A673 (cell line): ENCODE data around the gene C2CD2L. TPM values are rescaled to one million over a fixed set of nuclear protein-coding genes. Genes with fewer than 3 reads are reported as not detected.
A peak's percentile ranks its signal among the peaks of the same experiment; 100 is the strongest.

Experiments
- BruUV-seq: library from RNA; stranded (reverse); fragments of 400-500 nt; replicated peaks from 2 replicates; lab custom pipeline; 2021; lab: Mats Ljungman, UMichigan
- CTCF ChIA-PET: fragments of 300-600 bp; sonication (Branson Sonifier 250); formaldehyde crosslinking; loops from one replicate; lab custom pipeline; 2022; ENCODE audit warnings: antibody characterized with exemption; lab: Charles Lee
- POLR2A ChIA-PET: fragments of 300-600 bp; sonication (Branson Sonifier 250); formaldehyde crosslinking; loops from one replicate; lab custom pipeline; 2022; ENCODE audit warnings: antibody characterized with exemption; ENCODE audit not compliant: low non-redundant PET; lab: Charles Lee
- DNase-seq: peaks from one replicate; pipeline ENCODE4 v3.0.0-alpha.2; 2015; ENCODE audit warnings: low spot score
- H3K27ac ChIP-seq: fragments of 200-600 bp; sonication (generic); 2 replicates; pipeline ENCODE4 v1.5.1; 2016; ENCODE audit warnings: mixed run types, low read depth, mild to moderate bottlenecking, mixed read lengths, antibody characterized with exemption, low read length; ENCODE audit not compliant: poor library complexity, severe bottlenecking
- H3K27me3 ChIP-seq: fragments of 200-600 bp; sonication (generic); replicated peaks from 2 replicates; pipeline ENCODE4 v1.6.1; 2017; ENCODE audit warnings: mixed run types, low read depth, mild to moderate bottlenecking, mixed read lengths, antibody characterized with exemption, low read length; ENCODE audit not compliant: insufficient read depth, poor library complexity
- H3K36me3 ChIP-seq: fragments of 200-600 bp; sonication (generic); 2 replicates; pipeline ENCODE4 v1.6.1; 2016; ENCODE audit warnings: mixed run types, mild to moderate bottlenecking, mixed read lengths, antibody characterized with exemption, low read length; ENCODE audit not compliant: insufficient read depth, poor library complexity, severe bottlenecking
- H3K4me1 ChIP-seq: fragments of 200-600 bp; sonication (generic); 2 replicates; pipeline ENCODE4 v1.6.1; 2017; ENCODE audit warnings: mixed run types, mild to moderate bottlenecking, mixed read lengths, antibody characterized with exemption, low read length; ENCODE audit not compliant: insufficient read depth, poor library complexity, severe bottlenecking
- H3K4me3 ChIP-seq: fragments of 200-600 bp; sonication (generic); 2 replicates; pipeline ENCODE4 v1.5.1; 2016; ENCODE audit warnings: low read depth, mixed run types, mild to moderate bottlenecking, mixed read lengths, low read length; ENCODE audit not compliant: poor library complexity, severe bottlenecking
- H3K9me3 ChIP-seq: fragments of 200-600 bp; sonication (generic); 2 replicates; pipeline ENCODE4 v1.6.1; 2016; ENCODE audit warnings: mixed run types, low read depth, mild to moderate bottlenecking, mixed read lengths, antibody characterized with exemption, low read length; ENCODE audit not compliant: poor library complexity, severe bottlenecking
- EZH2 ChIP-seq: fragments of 200-600 bp; sonication (generic); IDR thresholded peaks from 2 replicates; pipeline ENCODE4 v1.6.1; 2017; ENCODE audit warnings: borderline replicate concordance, low read depth, mild to moderate bottlenecking, mixed read lengths, antibody characterized with exemption, low read length; ENCODE audit not compliant: poor library complexity, severe bottlenecking
- intact Hi-C: fragments of 100-400 bp; cut with micrococcal nuclease; formaldehyde crosslinking; loops from one replicate; pipeline ENCODE4 v1.10.0; 2022; ENCODE audit not compliant: unreplicated experiment
- total RNA-seq: library from RNA; stranded (reverse); gene quantifications from 2 replicates; pipeline ENCODE4 v1.2.3, GENCODE V29; 2021
- TF ChIP-seq, protein P1 (sequence below): fragments of 300-800, 200-600 bp; sonication (generic); conservative IDR thresholded peaks from 2 replicates; pipeline ENCODE4 v1.5.1; 2017; ENCODE audit warnings: low read depth, mild to moderate bottlenecking, antibody characterized with exemption, low read length, moderate library complexity, mixed read lengths

Gene C2CD2L
- total RNA-seq, 1 experiment from 2014 or later: 17.8 TPM

DNA sequence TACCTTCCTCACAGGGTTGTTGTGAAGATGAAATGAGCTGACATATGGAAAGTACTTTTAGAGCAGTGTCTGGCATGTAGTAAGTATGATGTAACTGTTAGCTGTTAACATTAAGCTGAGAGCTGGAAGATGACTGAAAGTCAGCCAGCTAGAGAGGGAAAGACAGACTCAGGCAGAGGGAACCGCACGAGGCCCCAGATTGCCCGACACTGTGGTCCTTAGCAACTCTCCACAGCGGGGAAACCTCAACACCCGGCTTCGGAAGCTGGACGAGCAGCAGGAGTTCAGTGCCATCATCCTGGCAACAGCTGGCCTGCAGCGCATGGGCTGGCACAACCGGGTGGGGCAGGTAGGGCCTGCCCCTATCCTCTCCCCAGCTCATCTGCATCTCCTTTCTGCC is 16.0 kb upstream of the C2CD2L start:
- H3K4me1 ChIP-seq: peaks cover 28% of the 10 kb centered on the region
- H3K27me3 ChIP-seq: no peaks in the 10 kb centered on the region
- DNase-seq: no peak
- H3K36me3 ChIP-seq: peaks cover 41% of the 10 kb centered on the region
- no TSS peak for BruUV-seq
- ChIA-PET POLR2A (no interaction called here), CTCF (no interaction called here)
- peak overlapping the region; percentile 17 for H3K27ac ChIP-seq
- intact Hi-C loops: no loop called here
- H3K9me3 ChIP-seq: no peaks in the 10 kb centered on the region
- H3K4me3 ChIP-seq: peak overlapping the region; percentile 5
- no peak for TF ChIP-seq EZH2
- TF ChIP-seq, protein P1, sequence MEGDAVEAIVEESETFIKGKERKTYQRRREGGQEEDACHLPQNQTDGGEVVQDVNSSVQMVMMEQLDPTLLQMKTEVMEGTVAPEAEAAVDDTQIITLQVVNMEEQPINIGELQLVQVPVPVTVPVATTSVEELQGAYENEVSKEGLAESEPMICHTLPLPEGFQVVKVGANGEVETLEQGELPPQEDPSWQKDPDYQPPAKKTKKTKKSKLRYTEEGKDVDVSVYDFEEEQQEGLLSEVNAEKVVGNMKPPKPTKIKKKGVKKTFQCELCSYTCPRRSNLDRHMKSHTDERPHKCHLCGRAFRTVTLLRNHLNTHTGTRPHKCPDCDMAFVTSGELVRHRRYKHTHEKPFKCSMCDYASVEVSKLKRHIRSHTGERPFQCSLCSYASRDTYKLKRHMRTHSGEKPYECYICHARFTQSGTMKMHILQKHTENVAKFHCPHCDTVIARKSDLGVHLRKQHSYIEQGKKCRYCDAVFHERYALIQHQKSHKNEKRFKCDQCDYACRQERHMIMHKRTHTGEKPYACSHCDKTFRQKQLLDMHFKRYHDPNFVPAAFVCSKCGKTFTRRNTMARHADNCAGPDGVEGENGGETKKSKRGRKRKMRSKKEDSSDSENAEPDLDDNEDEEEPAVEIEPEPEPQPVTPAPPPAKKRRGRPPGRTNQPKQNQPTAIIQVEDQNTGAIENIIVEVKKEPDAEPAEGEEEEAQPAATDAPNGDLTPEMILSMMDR: no peak

DNA sequence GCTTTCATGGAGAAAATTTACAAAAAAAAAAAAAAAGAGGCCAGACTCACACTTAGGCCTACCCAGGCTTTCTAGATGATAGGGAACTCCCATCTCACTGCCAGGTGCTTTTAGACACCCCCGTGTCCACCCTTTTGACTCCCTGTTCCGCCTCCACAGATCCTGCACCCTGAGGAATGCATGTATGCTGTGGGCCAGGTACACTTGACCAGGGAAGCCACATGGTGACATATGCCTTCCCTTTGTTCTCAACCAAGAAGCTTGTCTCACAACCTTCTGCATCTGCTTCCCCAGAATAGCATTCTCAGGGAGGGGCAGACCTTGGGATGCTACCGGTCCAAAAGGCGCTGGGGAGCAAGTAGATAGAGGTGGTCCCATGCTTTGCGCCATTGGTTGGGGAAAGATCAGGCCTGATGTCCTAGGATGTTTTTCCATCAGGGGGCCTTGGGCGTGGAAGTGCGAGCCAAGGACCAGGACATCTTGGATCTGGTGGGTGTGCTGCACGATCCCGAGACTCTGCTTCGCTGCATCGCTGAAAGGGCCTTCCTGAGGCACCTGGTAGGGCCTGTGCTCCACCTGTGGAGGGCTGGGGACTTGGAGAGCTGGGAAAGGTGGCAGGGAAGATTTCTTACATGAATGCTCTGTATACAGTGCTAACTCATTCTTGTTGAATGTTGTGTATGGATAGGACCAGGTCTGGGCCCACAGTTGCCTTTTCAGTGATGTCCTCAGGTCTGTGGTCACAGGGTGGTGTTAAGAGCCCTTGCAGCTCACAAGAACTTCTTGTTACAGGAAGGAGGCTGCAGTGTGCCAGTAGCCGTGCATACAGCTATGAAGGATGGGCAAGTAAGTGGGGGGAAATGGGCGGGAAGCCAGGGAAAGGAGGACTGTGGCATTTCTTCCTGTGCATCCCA is 14.9 kb upstream of the C2CD2L start:
- H3K27ac ChIP-seq: peak overlapping the region; percentile 95

More for the DNA sequence above, 14.9 kb upstream of the C2CD2L start:
- H3K27me3 ChIP-seq: no peaks in the 10 kb centered on the region
- BruUV-seq: no TSS peak
- intact Hi-C loops: no loop called here
- ChIA-PET CTCF (no interaction called here), POLR2A (interaction anchor here (0.6 kb wide), 1 partner anchor 75 kb away, joined by 3 read pairs; no protein-coding TSS in a partner anchor)
- H3K36me3 ChIP-seq: peaks cover 51% of the 10 kb centered on the region
- no peak for TF ChIP-seq EZH2
- TF ChIP-seq, protein P1: no peak
- H3K4me3 ChIP-seq: peak overlapping the region; percentile 92
- DNase-seq: peak; percentile 30
- peaks cover 29% of the 10 kb centered on the region for H3K4me1 ChIP-seq
- H3K9me3 ChIP-seq: no peaks in the 10 kb centered on the region
